A549 treated with CpdA at 1 μM for 4 hours (cell line): ENCODE results near the gene ELF3. TPM values are rescaled to one million over a fixed set of nuclear protein-coding genes. Genes with fewer than 3 reads are reported as not detected.

ENCODE experiments used
- total RNA-seq: library from RNA; stranded (reverse); fragments of 200-300 nt; extraction: Qiagen RNA extraction; gene quantifications from 5 replicates; pipeline ENCODE4 v1.2.3, GENCODE V29; 2022; ENCODE audit warnings: low read depth

The ELF3 gene
- 234 to 285 TPM (median 265 TPM) in 5 replicates for total RNA-seq

GRCh38 chr1:202010180-202011015, at the start of gene ELF3:
Gene ELF3, plus strand, starts transcription at chr1:202010587. Its CDS starts 550 bp downstream, at chr1:202011137.

GRCh38 chr1:201982623-201983379, 27.6 kb upstream of the ELF3 start, which contains the start of gene RNPEP:
Gene RNPEP, plus strand, starts transcription at chr1:201982648. Its CDS starts 19 bp downstream, at chr1:201982667.

Other genes starting within 250 kb of the ELF3 start
- 22.3 to 43.2 TPM (median 41.1 TPM) in 5 replicates for gene IPO9, start 181.4 kb upstream of the ELF3 start, total RNA-seq
- 9.9 to 20.3 TPM (median 17.3 TPM) in 5 replicates for gene SHISA4, start 121.7 kb upstream of the ELF3 start, total RNA-seq
- not detected in 5 replicates for gene LMOD1, start 64.0 kb upstream of the ELF3 start, total RNA-seq
- gene TIMM17A, start 55.1 kb upstream of the ELF3 start, total RNA-seq = 91.0 to 150 TPM (median 102 TPM) in 5 replicates
- gene RNPEP, start 27.9 kb upstream of the ELF3 start, total RNA-seq = 82.5 to 93.7 TPM (median 89.1 TPM) in 5 replicates
- gene GPR37L1, start 112.3 kb downstream of the ELF3 start, total RNA-seq = 0.13 to 0.20 TPM (median 0.17 TPM) in 5 replicates
- 33.1 to 45.9 TPM (median 41.5 TPM) in 5 replicates for gene ARL8A, start 134.2 kb downstream of the ELF3 start, total RNA-seq
- gene PTPN7, start 150.0 kb downstream of the ELF3 start, total RNA-seq = 0.03 TPM in 1 of 5 replicates, not detected in the others
- gene LGR6, start 183.2 kb downstream of the ELF3 start, total RNA-seq = 0.40 to 0.78 TPM (median 0.47 TPM) in 5 replicates